GM10248 (cell line): ENCODE measurements around the gene CLEC5A.

Experiments
- CTCF ChIA-PET: fragments of 300-600 bp; sonication (Branson Sonifier 250); formaldehyde crosslinking; extraction: SDS; loops from one replicate; lab custom pipeline; 2021; ENCODE audit warnings: antibody characterized with exemption; lab: Yijun Ruan, JAX
- POLR2A ChIA-PET: fragments of 350-650 bp; sonication (Branson Sonifier 250); formaldehyde crosslinking; extraction: SDS; loops from one replicate; lab custom pipeline; 2020; ENCODE audit warnings: antibody characterized with exemption; lab: Yijun Ruan, JAX
- DNase-seq: peaks from one replicate; pipeline ENCODE4 v3.0.0; 2012; ENCODE audit errors: extremely low spot score
- TF ChIP-seq, protein P1 (sequence below): IDR thresholded peaks from 2 replicates; pipeline ENCODE4 v1.5.1; 2012; ENCODE audit warnings: mild to moderate bottlenecking, low read depth; ENCODE audit errors: extremely low read depth, missing control alignments, control extremely low read depth

The CLEC5A gene

DNA sequence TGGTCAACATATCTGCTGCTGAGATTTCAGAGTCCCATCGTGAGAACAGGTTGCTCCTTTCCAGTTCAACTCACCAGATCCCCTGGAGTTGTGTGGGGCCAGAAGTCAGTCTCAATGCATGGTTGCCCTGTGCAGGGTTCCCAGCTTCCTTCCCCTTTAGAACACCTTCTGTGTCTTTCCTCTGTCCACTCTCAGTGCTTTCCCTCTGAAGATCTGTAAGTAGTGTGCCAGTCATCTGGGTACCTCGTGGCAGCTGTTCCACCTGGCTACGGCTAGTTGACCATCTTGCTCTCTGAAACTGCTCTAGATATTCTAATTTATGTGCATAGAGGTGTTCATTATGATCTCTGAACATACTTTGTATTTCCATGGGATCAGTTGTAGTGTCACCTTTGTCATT is 69.4 kb downstream of the CLEC5A start:
- ChIA-PET CTCF (no interaction called here), POLR2A (no interaction called here)
- TF ChIP-seq, protein P1, sequence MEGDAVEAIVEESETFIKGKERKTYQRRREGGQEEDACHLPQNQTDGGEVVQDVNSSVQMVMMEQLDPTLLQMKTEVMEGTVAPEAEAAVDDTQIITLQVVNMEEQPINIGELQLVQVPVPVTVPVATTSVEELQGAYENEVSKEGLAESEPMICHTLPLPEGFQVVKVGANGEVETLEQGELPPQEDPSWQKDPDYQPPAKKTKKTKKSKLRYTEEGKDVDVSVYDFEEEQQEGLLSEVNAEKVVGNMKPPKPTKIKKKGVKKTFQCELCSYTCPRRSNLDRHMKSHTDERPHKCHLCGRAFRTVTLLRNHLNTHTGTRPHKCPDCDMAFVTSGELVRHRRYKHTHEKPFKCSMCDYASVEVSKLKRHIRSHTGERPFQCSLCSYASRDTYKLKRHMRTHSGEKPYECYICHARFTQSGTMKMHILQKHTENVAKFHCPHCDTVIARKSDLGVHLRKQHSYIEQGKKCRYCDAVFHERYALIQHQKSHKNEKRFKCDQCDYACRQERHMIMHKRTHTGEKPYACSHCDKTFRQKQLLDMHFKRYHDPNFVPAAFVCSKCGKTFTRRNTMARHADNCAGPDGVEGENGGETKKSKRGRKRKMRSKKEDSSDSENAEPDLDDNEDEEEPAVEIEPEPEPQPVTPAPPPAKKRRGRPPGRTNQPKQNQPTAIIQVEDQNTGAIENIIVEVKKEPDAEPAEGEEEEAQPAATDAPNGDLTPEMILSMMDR = no peak
- DNase-seq = no peak
